Measurements from ENCODE around the gene NIT1. TPM values are rescaled to one million over a fixed set of nuclear protein-coding genes. Genes with fewer than 3 reads are reported as not detected.
A peak's percentile ranks its signal among the peaks of the same experiment; 100 is the strongest.

NIT1 gene
- total RNA-seq, 1 experiment from 2014 or later = 39.6 TPM

DNA sequence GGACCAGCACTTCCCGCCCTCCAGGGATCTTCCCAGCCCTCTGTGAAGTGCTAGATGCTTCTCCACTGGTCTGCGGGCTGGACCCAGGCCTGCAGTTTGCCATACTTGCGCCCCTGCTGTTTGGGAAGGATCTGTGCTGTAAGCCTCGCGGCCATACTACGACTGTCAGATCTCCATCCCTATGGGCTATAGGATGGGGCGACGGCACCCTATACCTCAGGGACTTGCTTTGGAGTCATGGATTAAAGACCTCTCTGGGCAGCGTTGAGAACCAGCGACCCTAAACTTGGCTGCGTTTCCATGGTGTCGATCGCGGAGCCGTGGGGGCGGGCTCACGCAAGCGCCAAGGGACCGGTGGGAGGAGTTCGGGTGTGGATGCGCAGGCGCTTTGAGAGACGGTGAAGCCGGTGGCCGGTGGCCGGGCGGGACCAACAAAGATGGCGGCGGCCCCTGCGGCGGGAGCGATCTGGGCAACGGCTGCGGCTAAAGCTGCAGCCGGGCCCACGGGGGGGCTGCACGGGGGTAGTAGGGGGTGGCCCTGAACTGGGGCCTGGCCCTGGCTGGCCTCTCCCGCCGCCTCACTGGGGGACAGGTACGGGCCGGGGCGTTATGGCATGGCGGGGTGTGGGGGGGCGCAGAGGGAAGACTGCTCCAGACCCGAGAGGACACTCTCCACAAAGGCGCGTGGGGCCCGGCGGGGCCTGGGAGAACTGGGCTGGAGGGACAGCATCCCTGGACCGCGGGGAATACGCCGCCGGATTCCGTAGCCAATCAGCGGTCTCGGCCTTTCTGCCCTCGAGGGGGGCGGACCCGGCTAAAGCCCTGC, 41.4 kb downstream of the NIT1 start, which contains the start of gene USP21:
USP21 (plus strand) TSS at position 414 of the 826 bp plus-strand sequence. CDS start 1,141 bp downstream, outside the sequence.
- no CpG with 5 or more reads among the region's 60 CpGs for WGBS (ENCODE audit: extremely low coverage, insufficient read length, low lambda C conversion rate)
- Histone ChIP-seq H4K8ac (replicated peaks; ENCODE audit: insufficient read length, low read depth, low read length) (peak within 1 kb of the TSS; percentile 78), H3K79me1 (ENCODE audit: insufficient read depth, low read depth, low read length, poor library complexity, severe bottlenecking) (no peaks in the 10 kb centered on the region), H3K27me3 (ENCODE audit: insufficient read depth, low read length) (no peaks in the 10 kb centered on the region), H4K20me1 (ENCODE audit: control insufficient read depth, insufficient read depth, insufficient read length) (no peaks in the 10 kb centered on the region), H3K4me2 (ENCODE audit: insufficient read depth, insufficient read length, low read length) (peak within 1 kb of the TSS; percentile 94), H2BK15ac (ENCODE audit: low read depth, low read length) (no peak within 1 kb of the TSS), H3K18ac (ENCODE audit: insufficient read length, low read depth, low read length) (peak within 1 kb of the TSS; percentile 92), H3K9me3 (ENCODE audit: control insufficient read depth, low read depth, low read length) (no peaks in the 10 kb centered on the region), H4K91ac (ENCODE audit: insufficient read length, low read depth, low read length) (no peak within 1 kb of the TSS), H3K23me2 (ENCODE audit: insufficient read length, low read depth, low read length, poor library complexity, severe bottlenecking) (peaks cover 5% of the 10 kb centered on the region), H3K4ac (ENCODE audit: low read depth, low read length) (no peak within 1 kb of the TSS; the same call in 1 of the 2 replicates), H3K14ac (ENCODE audit: insufficient read depth, low read length) (peak within 1 kb of the TSS; percentile 85; the same call in 1 of the 2 replicates), H2BK5ac (ENCODE audit: insufficient read length, low read length) (no peak within 1 kb of the TSS), H3K27ac (ENCODE audit: insufficient read length, low read depth, low read length) (peak within 1 kb of the TSS; percentile 1), H2AFZ (ENCODE audit: low read length) (peak within 1 kb of the TSS; percentile 53), H2BK12ac (ENCODE audit: insufficient read length, low read depth, low read length) (no peak within 1 kb of the TSS), H3K4me1 (ENCODE audit: insufficient read depth, low read length) (no peaks in the 10 kb centered on the region), H3K79me2 (ENCODE audit: insufficient read depth, low read length) (no peaks in the 10 kb centered on the region), H3T11ph (ENCODE audit: low read length) (no peak within 1 kb of the TSS), H2BK120ac (ENCODE audit: low read depth, low read length, poor library complexity, severe bottlenecking) (peak within 1 kb of the TSS; percentile 39), H3K9ac (ENCODE audit: extremely low read depth, insufficient read length, low read length) (peak within 1 kb of the TSS; percentile 77), H2AK5ac (ENCODE audit: insufficient read length, low read length) (no peak within 1 kb of the TSS), H2BK20ac (ENCODE audit: low read depth, low read length, poor library complexity, severe bottlenecking) (no peak within 1 kb of the TSS), H3K23ac (ENCODE audit: insufficient read length, low read depth, low read length) (no peak within 1 kb of the TSS), H3K56ac (ENCODE audit: insufficient read length, low read depth, low read length) (no peak within 1 kb of the TSS), H4K5ac (ENCODE audit: insufficient read length, low read depth, low read length) (peak within 1 kb of the TSS; percentile 45)
- Mint-ChIP-seq H3K27me3 (ENCODE audit: low read depth) (no peaks in the 10 kb centered on the region; the same call in 1 of the 2 replicates), H3K27ac (peak within 1 kb of the TSS; percentile 86 to 97 (median 96)), H3K4me3 (peak within 1 kb of the TSS; percentile 81 to 89), H3K4me1 (peaks cover 23 to 25% of the 10 kb centered on the region in 2 experiments), H3K36me3 (ENCODE audit: insufficient read depth in 1 of 3, low read depth in 3 of 3) (peaks cover 28 to 58% (median 51%) of the 10 kb centered on the region in 3 experiments), H3K9me3 (no peaks in the 10 kb centered on the region)
- DNase-seq = peak; percentile 94
- TF ChIP-seq, protein P1, sequence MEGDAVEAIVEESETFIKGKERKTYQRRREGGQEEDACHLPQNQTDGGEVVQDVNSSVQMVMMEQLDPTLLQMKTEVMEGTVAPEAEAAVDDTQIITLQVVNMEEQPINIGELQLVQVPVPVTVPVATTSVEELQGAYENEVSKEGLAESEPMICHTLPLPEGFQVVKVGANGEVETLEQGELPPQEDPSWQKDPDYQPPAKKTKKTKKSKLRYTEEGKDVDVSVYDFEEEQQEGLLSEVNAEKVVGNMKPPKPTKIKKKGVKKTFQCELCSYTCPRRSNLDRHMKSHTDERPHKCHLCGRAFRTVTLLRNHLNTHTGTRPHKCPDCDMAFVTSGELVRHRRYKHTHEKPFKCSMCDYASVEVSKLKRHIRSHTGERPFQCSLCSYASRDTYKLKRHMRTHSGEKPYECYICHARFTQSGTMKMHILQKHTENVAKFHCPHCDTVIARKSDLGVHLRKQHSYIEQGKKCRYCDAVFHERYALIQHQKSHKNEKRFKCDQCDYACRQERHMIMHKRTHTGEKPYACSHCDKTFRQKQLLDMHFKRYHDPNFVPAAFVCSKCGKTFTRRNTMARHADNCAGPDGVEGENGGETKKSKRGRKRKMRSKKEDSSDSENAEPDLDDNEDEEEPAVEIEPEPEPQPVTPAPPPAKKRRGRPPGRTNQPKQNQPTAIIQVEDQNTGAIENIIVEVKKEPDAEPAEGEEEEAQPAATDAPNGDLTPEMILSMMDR (conservative IDR thresholded peaks at IDR 0.05) = peak; percentile 25; the same call in 1 of the 3 replicates
